HepG2 (cell line): Measurements from ENCODE around the gene BDNF. TPM values are rescaled to one million over a fixed set of nuclear protein-coding genes. Genes with fewer than 3 reads are reported as not detected.

Experiments
- ATAC-seq: fragments of 200-7000 bp; cut with Tn5 transposase; 3 replicates; pipeline ENCODE4 v1.9.1; 2020; ENCODE audit warnings: mild to moderate bottlenecking, moderate library complexity
- BruUV-seq: library from RNA; stranded (reverse); fragments of 400-500 nt; replicated peaks from 2 replicates; lab custom pipeline; 2021; lab: Mats Ljungman, UMichigan
- CTCF ChIA-PET: fragments of 300-600 bp; formaldehyde crosslinking; extraction: SDS; loops from one replicate; lab custom pipeline; 2021; ENCODE audit warnings: low total read pairs, inconsistent platforms, low intra/inter-chr PET ratio; lab: Yijun Ruan, JAX
- POLR2A ChIA-PET: fragments of 350-600 bp; sonication (Branson Sonifier 250); formaldehyde crosslinking; loops from one replicate; lab custom pipeline; 2020; ENCODE audit warnings: antibody characterized with exemption, inconsistent platforms; lab: Yijun Ruan, JAX
- DNase-seq: peaks from one replicate; pipeline ENCODE4 v3.0.0-alpha.2; 2015; ENCODE audit warnings: low spot score
- FAIRE-seq: peaks from 3 replicates; lab custom pipeline; 2011; peaks lifted over from hg19 to GRCh38; lab: Jason Lieb, UNC
- H2AFZ ChIP-seq: one replicate; pipeline ENCODE4 v1.6.1; 2011; ENCODE audit warnings: low read length, inconsistent platforms
- H3K27ac ChIP-seq: fragments of 300-600 bp; 3 replicates; pipeline ENCODE4 v1.8.0; 2011; ENCODE audit warnings: mixed run types, mild to moderate bottlenecking, mixed read lengths, low read length, inconsistent platforms; ENCODE audit not compliant: insufficient read depth; ENCODE audit errors: extremely low read length
- H3K27me3 ChIP-seq, 2 experiments: fragments of 200-600 bp in 1 of 2; 2 replicates in 1 of 2; 3 replicates in 1 of 2; pipeline versions ENCODE4 v1.6.0 to v1.8.0; 2011; ENCODE audit warnings: low read length in 2 of 2, mild to moderate bottlenecking in 2 of 2, moderate library complexity in 2 of 2, inconsistent platforms in 1 of 2; ENCODE audit not compliant: insufficient read depth in 2 of 2, control insufficient read depth in 1 of 2
- H3K36me3 ChIP-seq, 2 experiments: fragments of 200-600 bp in 1 of 2; replicated peaks in 1 of 2; 2 replicates in 1 of 2; 3 replicates in 1 of 2; pipeline versions ENCODE4 v1.5.1 to v1.8.0; 2011; ENCODE audit warnings: low read length in 2 of 2, inconsistent platforms in 1 of 2; ENCODE audit not compliant: insufficient read depth in 2 of 2, control insufficient read depth in 1 of 2
- H3K4me1 ChIP-seq: 2 replicates; pipeline ENCODE4 v1.5.1; 2012; ENCODE audit warnings: low read length, inconsistent platforms; ENCODE audit not compliant: insufficient read depth
- H3K4me2 ChIP-seq: 2 replicates; pipeline ENCODE4 v1.6.0; 2011; ENCODE audit warnings: low read depth, low read length, inconsistent platforms
- H3K4me3 ChIP-seq, 3 experiments: fragments of 200-600 bp in 1 of 3; sonication (generic), shearing (Covaris generic) in 1 of 3; replicated peaks in 1 of 3; 2 replicates each; pipeline ENCODE4 v1.5.1; 2011 to 2016; ENCODE audit warnings: low read length in 3 of 3, inconsistent platforms in 2 of 3, low read depth in 2 of 3, mild to moderate bottlenecking in 2 of 3, control low read depth in 1 of 3, mixed read lengths in 1 of 3; ENCODE audit not compliant: insufficient read depth in 1 of 3
- H3K79me2 ChIP-seq: one replicate; pipeline ENCODE4 v1.6.1; 2011; ENCODE audit warnings: low read length, inconsistent platforms; ENCODE audit not compliant: insufficient read depth
- H3K9ac ChIP-seq: 2 replicates; pipeline ENCODE4 v1.6.0; 2011; ENCODE audit warnings: mild to moderate bottlenecking, low read depth, low read length, inconsistent platforms; ENCODE audit not compliant: insufficient read depth
- H3K9me3 ChIP-seq: 2 replicates; pipeline ENCODE4 v1.5.1; 2012; ENCODE audit warnings: mild to moderate bottlenecking, low read length
- H4K20me1 ChIP-seq: 2 replicates; pipeline ENCODE4 v1.6.0; 2011; ENCODE audit warnings: inconsistent platforms, mild to moderate bottlenecking, low read length, moderate library complexity; ENCODE audit not compliant: insufficient read depth
- EHMT2 ChIP-seq: fragments of 200-600 bp; sonication (generic); IDR thresholded peaks from 2 replicates; pipeline ENCODE4 v1.7.0; 2017; ENCODE audit warnings: antibody characterized with exemption, low read depth, low read length, borderline replicate concordance
- NFIB ChIP-seq: sonication (generic); formaldehyde crosslinking; IDR thresholded peaks from 2 replicates; pipeline ENCODE4 v1.9.0; 2021; ENCODE audit warnings: missing genetic modification reagents, mild to moderate bottlenecking, borderline replicate concordance
- PRPF4 ChIP-seq: fragments of 200-400 bp; formaldehyde crosslinking; IDR thresholded peaks from 2 replicates; pipeline ENCODE4 v1.6.1; 2016; ENCODE audit warnings: low read length, low read depth; ENCODE audit not compliant: poor library complexity, severe bottlenecking
- SIX4 ChIP-seq: sonication (generic); formaldehyde crosslinking; IDR thresholded peaks from 2 replicates; pipeline ENCODE4 v1.4.0; 2020; ENCODE audit warnings: missing genetic modification reagents
- SP1 ChIP-seq, 2 experiments: fragments of 450-650 bp in 1 of 2; sonication (generic) in 1 of 2; formaldehyde crosslinking in 1 of 2; IDR thresholded peaks; 2 replicates each; pipeline versions ENCODE4 v1.4.0 to v1.6.1; 2016 to 2020; ENCODE audit warnings: missing genetic modification reagents in 1 of 2
- ZBTB3 ChIP-seq: sonication (generic); formaldehyde crosslinking; IDR thresholded peaks from 2 replicates; pipeline ENCODE4 v1.4.0; 2020; ENCODE audit warnings: low read depth, mild to moderate bottlenecking, moderate library complexity, missing genetic modification reagents, borderline replicate concordance
- ZNF12 ChIP-seq: sonication (generic); formaldehyde crosslinking; IDR thresholded peaks from 2 replicates; pipeline ENCODE4 v1.5.0; 2020; ENCODE audit warnings: missing genetic modification reagents
- ZNF138 ChIP-seq: sonication (generic); formaldehyde crosslinking; IDR thresholded peaks from 2 replicates; pipeline ENCODE4 v1.5.0; 2020; ENCODE audit warnings: mild to moderate bottlenecking, low read depth, missing genetic modification reagents
- ZNF251 ChIP-seq: sonication (generic); formaldehyde crosslinking; IDR thresholded peaks from 2 replicates; pipeline ENCODE4 v1.9.0; 2021; ENCODE audit warnings: mild to moderate bottlenecking, missing genetic modification reagents
- ZNF562 ChIP-seq: sonication (generic); formaldehyde crosslinking; IDR thresholded peaks from 2 replicates; pipeline ENCODE4 v1.8.0; 2022; ENCODE audit warnings: missing genetic modification reagents, borderline replicate concordance
- ZNF589 ChIP-seq: sonication (generic); formaldehyde crosslinking; conservative IDR thresholded peaks from 2 replicates; pipeline ENCODE4 v1.8.0; 2022; ENCODE audit warnings: mild to moderate bottlenecking, moderate library complexity, missing genetic modification reagents
- ZNF777 ChIP-seq: sonication (generic); formaldehyde crosslinking; IDR thresholded peaks from 2 replicates; pipeline ENCODE4 v1.4.0; 2020; ENCODE audit warnings: missing genetic modification reagents
- ZNF839 ChIP-seq: sonication (generic); formaldehyde crosslinking; IDR thresholded peaks from 2 replicates; pipeline ENCODE4 v1.4.0; 2020; ENCODE audit warnings: missing genetic modification reagents, mild to moderate bottlenecking, borderline replicate concordance
- WGBS: methylation state at CpG from one replicate; pipeline ENCODE4 v1.1.6; 2017; ENCODE audit warnings: low lambda C conversion rate; 5-methylcytosine and 5-hydroxymethylcytosine counted together
- in situ Hi-C: cut with HindIII; loops from 2 replicates; pipeline ENCODE4 v1.10.0; 2017; ENCODE audit warnings: low pct_unique_long_range_greater_than_20kb; ENCODE audit not compliant: extremely low pct_ligation_motif_present
- intact Hi-C: fragments of 100-400 bp; cut with micrococcal nuclease; formaldehyde crosslinking; loops from one replicate; pipeline ENCODE4 v1.10.0; 2022; ENCODE audit not compliant: unreplicated experiment
- polyA plus RNA-seq, 8 experiments: library from polyadenylated mRNA; depleted of rRNA in 3 of 8; stranded (reverse) in 7 of 8; unstranded in 1 of 8; fragments of >200 nt; fragmentation: Illumina TruSeq in 4 of 8; extraction: Trizol in 4 of 8; gene quantifications; 2 replicates each; pipeline versions ENCODE4 v1.2.1 to v1.2.3, GENCODE V29; 2011 to 2016; ENCODE audit warnings: low read depth in 4 of 8, missing spikeins in 1 of 8, mixed read lengths in 1 of 8; ENCODE audit not compliant: insufficient read depth in 1 of 8
- total RNA-seq, 5 experiments: library from RNA; depleted of rRNA; stranded (reverse); fragments of >200 nt; fragmentation: Illumina TruSeq; extraction: Trizol; gene quantifications; 2 replicates each; pipeline ENCODE4 v1.2.3, GENCODE V29; 2016; ENCODE audit warnings: low read depth in 1 of 5
- TF ChIP-seq, protein P1 (sequence below): sonication (generic); formaldehyde crosslinking; IDR thresholded peaks from 2 replicates; pipeline ENCODE4 v1.4.0; 2020; ENCODE audit warnings: missing genetic modification reagents, borderline replicate concordance
- TF ChIP-seq, protein P2 (sequence below): IDR thresholded peaks from 2 replicates; pipeline ENCODE4 v1.6.1; 2016; ENCODE audit warnings: mild to moderate bottlenecking
- TF ChIP-seq, protein P3 (sequence below): sonication (generic); formaldehyde crosslinking; IDR thresholded peaks from 2 replicates; pipeline ENCODE4 v1.4.0; 2020; ENCODE audit warnings: mild to moderate bottlenecking, missing genetic modification reagents

Gene BDNF
- total and polyA plus RNA-seq, 2 of the 13 experiments (the other 11 are each of a cell fraction or from before 2014, with no cell fraction given): 0.02 TPM; not detected in 1

DNA sequence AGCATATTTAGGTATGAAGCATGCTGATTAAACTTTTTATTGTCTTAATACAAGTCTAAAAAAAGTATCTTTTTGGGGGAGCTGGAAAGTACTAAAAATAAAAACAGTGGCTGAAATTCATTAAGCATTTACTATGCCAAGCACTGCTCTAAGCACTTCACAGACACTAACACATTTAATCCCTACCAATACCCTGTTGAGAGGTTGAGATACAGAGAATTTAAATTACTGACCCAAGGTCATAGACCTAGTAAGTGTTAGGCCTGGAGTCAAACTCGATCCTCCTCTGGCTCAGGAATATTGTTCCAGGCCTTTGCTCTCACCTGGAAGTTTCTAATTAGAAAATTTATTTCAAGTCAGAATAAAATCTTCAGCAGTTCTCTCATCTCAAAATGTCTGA lies 18.6 kb downstream of the BDNF start (continued):
- TF ChIP-seq ZBTB3 (no peak), ZNF589 (CRISPR knock-in tag) (no peak), SP1 (IDR thresholded peaks at IDR 0.05) (no peak), SP1 (CRISPR knock-in tag; IDR thresholded peaks at IDR 0.05) (no peak)

DNA sequence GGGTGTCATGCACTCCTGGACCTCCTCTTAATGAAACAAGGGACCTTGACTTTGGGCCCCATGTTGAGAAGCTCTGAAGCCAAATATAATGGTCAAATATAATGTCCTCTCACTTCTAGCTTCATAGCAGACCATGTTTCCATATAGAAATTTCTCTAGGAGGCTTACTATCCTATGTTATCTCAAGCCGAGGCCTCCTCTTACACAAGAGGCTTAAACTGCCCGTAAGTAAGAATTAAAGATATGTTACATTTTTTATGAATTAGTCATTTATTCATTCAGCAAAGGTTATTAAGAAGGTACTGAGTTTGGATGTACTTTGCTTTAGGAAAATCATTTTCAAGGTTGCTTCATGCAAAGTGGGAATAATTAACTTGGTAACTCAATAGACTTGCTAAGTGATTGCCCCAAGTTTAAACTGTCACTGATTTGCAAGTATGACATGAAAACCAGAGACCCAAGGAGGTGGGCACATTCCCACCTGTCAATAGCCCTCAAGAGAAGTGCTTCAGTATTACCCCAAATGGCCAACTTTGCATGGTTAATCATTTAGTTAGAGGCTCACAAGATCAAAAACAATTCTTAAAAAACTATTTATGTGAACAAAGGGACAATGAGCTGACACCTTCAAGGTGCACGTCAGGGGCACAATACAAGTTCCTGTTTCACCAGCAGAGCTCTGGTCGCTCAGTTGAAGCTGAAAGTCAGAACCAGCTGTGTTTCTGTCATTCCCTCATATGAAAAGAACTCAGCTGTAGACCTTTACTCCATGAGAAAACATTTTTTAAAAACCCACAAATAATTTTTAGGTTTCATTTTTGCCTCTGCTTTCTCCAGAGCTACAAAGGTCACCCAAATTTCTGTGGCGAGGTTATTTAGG lies 20.9 kb downstream of the BDNF start:
- Histone ChIP-seq H3K27me3 (no peaks in the 10 kb centered on the region), H3K4me1 (no peaks in the 10 kb centered on the region), H3K9ac (no peak overlapping the region), H2AFZ (no peak overlapping the region), H4K20me1 (no peaks in the 10 kb centered on the region), H3K79me2 (no peaks in the 10 kb centered on the region), H3K4me2 (no peak overlapping the region), H3K9me3 (no peaks in the 10 kb centered on the region), H3K36me3 (no peaks in the 10 kb centered on the region), H3K4me3 (no peak overlapping the region), H3K27ac (no peak overlapping the region)
- DNase-seq: no peak
- WGBS: 7% methylated on average over 5 of the region's 5 CpGs
- CTCF ChIA-PET: no interaction called here
- in situ Hi-C loops (loop anchor here (25.0 kb wide), 1 partner anchor 1483 kb away; no protein-coding TSS in a partner anchor), intact Hi-C loops (no loop called here)
- no TSS peak for BruUV-seq
- no peak for ATAC-seq
- POLR2A ChIA-PET: no interaction called here
- no peak for FAIRE-seq
- TF ChIP-seq ZNF12 (CRISPR knock-in tag) (no peak), ZNF839 (CRISPR knock-in tag) (no peak), NFIB (CRISPR knock-in tag) (no peak), ZNF562 (CRISPR knock-in tag) (no peak), SIX4 (CRISPR knock-in tag) (no peak), ZNF251 (CRISPR knock-in tag) (no peak), ZNF138 (CRISPR knock-in tag) (no peak), EHMT2 (no peak), ZNF777 (no peak), PRPF4 (no peak)
- TF ChIP-seq, protein P1, sequence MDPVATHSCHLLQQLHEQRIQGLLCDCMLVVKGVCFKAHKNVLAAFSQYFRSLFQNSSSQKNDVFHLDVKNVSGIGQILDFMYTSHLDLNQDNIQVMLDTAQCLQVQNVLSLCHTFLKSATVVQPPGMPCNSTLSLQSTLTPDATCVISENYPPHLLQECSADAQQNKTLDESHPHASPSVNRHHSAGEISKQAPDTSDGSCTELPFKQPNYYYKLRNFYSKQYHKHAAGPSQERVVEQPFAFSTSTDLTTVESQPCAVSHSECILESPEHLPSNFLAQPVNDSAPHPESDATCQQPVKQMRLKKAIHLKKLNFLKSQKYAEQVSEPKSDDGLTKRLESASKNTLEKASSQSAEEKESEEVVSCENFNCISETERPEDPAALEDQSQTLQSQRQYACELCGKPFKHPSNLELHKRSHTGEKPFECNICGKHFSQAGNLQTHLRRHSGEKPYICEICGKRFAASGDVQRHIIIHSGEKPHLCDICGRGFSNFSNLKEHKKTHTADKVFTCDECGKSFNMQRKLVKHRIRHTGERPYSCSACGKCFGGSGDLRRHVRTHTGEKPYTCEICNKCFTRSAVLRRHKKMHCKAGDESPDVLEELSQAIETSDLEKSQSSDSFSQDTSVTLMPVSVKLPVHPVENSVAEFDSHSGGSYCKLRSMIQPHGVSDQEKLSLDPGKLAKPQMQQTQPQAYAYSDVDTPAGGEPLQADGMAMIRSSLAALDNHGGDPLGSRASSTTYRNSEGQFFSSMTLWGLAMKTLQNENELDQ (CRISPR knock-in tag): no peak
- TF ChIP-seq, protein P2, sequence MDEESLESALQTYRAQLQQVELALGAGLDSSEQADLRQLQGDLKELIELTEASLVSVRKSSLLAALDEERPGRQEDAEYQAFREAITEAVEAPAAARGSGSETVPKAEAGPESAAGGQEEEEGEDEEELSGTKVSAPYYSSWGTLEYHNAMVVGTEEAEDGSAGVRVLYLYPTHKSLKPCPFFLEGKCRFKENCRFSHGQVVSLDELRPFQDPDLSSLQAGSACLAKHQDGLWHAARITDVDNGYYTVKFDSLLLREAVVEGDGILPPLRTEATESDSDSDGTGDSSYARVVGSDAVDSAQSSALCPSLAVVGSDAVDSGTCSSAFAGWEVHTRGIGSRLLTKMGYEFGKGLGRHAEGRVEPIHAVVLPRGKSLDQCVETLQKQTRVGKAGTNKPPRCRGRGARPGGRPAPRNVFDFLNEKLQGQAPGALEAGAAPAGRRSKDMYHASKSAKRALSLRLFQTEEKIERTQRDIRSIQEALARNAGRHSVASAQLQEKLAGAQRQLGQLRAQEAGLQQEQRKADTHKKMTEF (CRISPR knock-in tag): no peak
- TF ChIP-seq, protein P3, sequence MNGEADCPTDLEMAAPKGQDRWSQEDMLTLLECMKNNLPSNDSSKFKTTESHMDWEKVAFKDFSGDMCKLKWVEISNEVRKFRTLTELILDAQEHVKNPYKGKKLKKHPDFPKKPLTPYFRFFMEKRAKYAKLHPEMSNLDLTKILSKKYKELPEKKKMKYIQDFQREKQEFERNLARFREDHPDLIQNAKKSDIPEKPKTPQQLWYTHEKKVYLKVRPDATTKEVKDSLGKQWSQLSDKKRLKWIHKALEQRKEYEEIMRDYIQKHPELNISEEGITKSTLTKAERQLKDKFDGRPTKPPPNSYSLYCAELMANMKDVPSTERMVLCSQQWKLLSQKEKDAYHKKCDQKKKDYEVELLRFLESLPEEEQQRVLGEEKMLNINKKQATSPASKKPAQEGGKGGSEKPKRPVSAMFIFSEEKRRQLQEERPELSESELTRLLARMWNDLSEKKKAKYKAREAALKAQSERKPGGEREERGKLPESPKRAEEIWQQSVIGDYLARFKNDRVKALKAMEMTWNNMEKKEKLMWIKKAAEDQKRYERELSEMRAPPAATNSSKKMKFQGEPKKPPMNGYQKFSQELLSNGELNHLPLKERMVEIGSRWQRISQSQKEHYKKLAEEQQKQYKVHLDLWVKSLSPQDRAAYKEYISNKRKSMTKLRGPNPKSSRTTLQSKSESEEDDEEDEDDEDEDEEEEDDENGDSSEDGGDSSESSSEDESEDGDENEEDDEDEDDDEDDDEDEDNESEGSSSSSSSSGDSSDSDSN (CRISPR knock-in tag): no peak
